Esophagus squamous epithelium (tissue), 5 donors: ENCODE data around the gene TBL1X. TPM values are rescaled to one million over a fixed set of nuclear protein-coding genes. Genes with fewer than 3 reads are reported as not detected.

Experiments used
- DNase-seq: peaks from one replicate; lab custom pipeline; 2025; lab: John Stamatoyannopoulos, UW
- H3K27ac ChIP-seq, 4 donors: fragments of 200-600 bp; sonication (generic); one replicate each; pipeline ENCODE4 v1.5.1; 2016 to 2019; ENCODE audit warnings: mild to moderate bottlenecking in 1 of 4
- H3K27me3 ChIP-seq, 4 donors: fragments of 200-600 bp; sonication (generic); 1 replicate in 3 of 4; 2 replicates in 1 of 4; pipeline versions ENCODE4 v1.5.1 to v1.6.0; 2017 to 2021; ENCODE audit warnings: antibody characterized with exemption in 1 of 4
- H3K36me3 ChIP-seq, 3 donors: fragments of 200-600 bp; sonication (generic); one replicate each; pipeline ENCODE4 v1.5.1; 2016 to 2019
- H3K4me1 ChIP-seq, 3 donors: fragments of 200-600 bp; sonication (generic); one replicate each; pipeline ENCODE4 v1.5.1; 2017 to 2019
- H3K4me3 ChIP-seq, 4 donors: fragments of 200-600 bp; sonication (generic); 1 replicate in 3 of 4; 2 replicates in 1 of 4; pipeline ENCODE4 v1.5.1; 2016 to 2019; ENCODE audit warnings: mild to moderate bottlenecking in 2 of 4, moderate library complexity in 1 of 4
- H3K9me3 ChIP-seq, 3 donors: fragments of 200-600 bp; sonication (generic); one replicate each; pipeline ENCODE4 v1.5.1; 2016 to 2019
- CTCF ChIP-seq, 6 experiments: fragments of 450-650 bp in 4 of 6; fragments of 200-600 bp in 2 of 6; sonication (generic) in 2 of 6; IDR thresholded peaks; one replicate each; pipeline ENCODE4 v1.5.1; 2016 to 2019; ENCODE audit warnings: antibody characterized with exemption in 6 of 6, mild to moderate bottlenecking in 4 of 6, moderate library complexity in 4 of 6
- POLR2A ChIP-seq, 4 donors: fragments of 450-650 bp; IDR thresholded peaks; one replicate each; pipeline ENCODE4 v1.6.1; 2017; ENCODE audit warnings: antibody characterized with exemption in 4 of 4, mild to moderate bottlenecking in 4 of 4, moderate library complexity in 3 of 4
- WGBS, 2 donors: methylation state at CpG; one replicate each; pipeline ENCODE4 v1.1.5; 2018; 5-methylcytosine and 5-hydroxymethylcytosine counted together
- intact Hi-C: fragments of 100-400 bp; cut with DNase I; formaldehyde crosslinking; loops from one replicate; pipeline ENCODE4 v1.15.0; 2022
- total RNA-seq, 4 donors: library from RNA; depleted of rRNA; stranded (reverse); fragments of >200 nt; gene quantifications; one replicate each; pipeline ENCODE4 v1.1.0, GENCODE V29; 2016
- donor health status: DM: yes; HTN: yes; CAD: no.

TBL1X gene
- total RNA-seq, 4 donors from 2014 or later = 17.5 to 24.2 (median 21.8) TPM

DNA sequence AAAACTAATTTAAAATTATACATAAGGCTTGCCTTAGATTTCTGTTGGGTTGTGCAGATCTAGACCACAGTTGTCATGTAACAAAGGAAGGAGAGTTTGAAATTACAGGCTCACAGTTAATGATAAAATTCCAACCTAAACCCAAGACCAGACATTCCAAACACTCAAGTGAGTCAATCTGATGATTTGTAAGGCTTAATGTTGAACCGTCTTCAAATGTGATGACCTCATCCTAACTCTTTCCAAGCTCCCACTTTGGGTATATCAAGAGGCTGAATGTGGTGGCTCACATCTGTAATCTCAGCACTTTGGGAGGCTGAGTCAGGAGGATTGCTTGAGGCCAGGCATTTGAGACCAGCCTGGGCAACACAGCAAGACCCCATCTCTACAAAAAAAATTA, 149.2 kb downstream of the TBL1X start:
- intact Hi-C loops = no loop called here
- 30 to 58% methylated on average over 1 of the region's 1 CpG for WGBS, 2 donors
- no peak overlapping the region for H3K4me3 ChIP-seq
- H3K9me3 ChIP-seq = no peaks in the 10 kb centered on the region
- H3K27me3 ChIP-seq = no peaks in the 10 kb centered on the region
- TF ChIP-seq POLR2A (IDR thresholded peaks at IDR 0.05) (no peak), CTCF (IDR thresholded peaks at IDR 0.05) (no peak)
- no peak overlapping the region for H3K27ac ChIP-seq
- peaks cover 0 to 8% (median 0%) of the 10 kb centered on the region in 3 donors for H3K4me1 ChIP-seq
- no peak for DNase-seq
- H3K36me3 ChIP-seq = no peaks in the 10 kb centered on the region

- Histone ChIP-seq H3K4me3 (no peak overlapping the region), H3K9me3 (no peaks in the 10 kb centered on the region), H3K36me3 (no peaks in the 10 kb centered on the region), H3K27me3 (no peaks in the 10 kb centered on the region), H3K27ac (no peak overlapping the region), H3K4me1 (no peaks in the 10 kb centered on the region)
- TF ChIP-seq POLR2A (IDR thresholded peaks at IDR 0.05) (no peak), CTCF (IDR thresholded peaks at IDR 0.05) (no peak)
- no peak for DNase-seq
- WGBS, 2 donors = 85 to 100% methylated on average over 1 to 5 of the region's 5 CpGs
- intact Hi-C loops = no loop called here
These were observed 154.3 kb downstream of the TBL1X start for GRCh38 chrX:9619133-9619532.

- intact Hi-C loops = no loop called here
- no peak overlapping the region for H3K4me3 ChIP-seq
- H3K9me3 ChIP-seq = no peaks in the 10 kb centered on the region
- H3K27ac ChIP-seq = no peak overlapping the region
- no peaks in the 10 kb centered on the region for H3K27me3 ChIP-seq
- 68 to 88% methylated on average over 6 to 12 of the region's 12 CpGs for WGBS, 2 donors
- TF ChIP-seq CTCF (IDR thresholded peaks at IDR 0.05) (no peak), POLR2A (IDR thresholded peaks at IDR 0.05) (no peak)
- no peaks in the 10 kb centered on the region for H3K4me1 ChIP-seq
- H3K36me3 ChIP-seq = no peaks in the 10 kb centered on the region
- no peak for DNase-seq
These were observed 154.7 kb downstream of the TBL1X start for GRCh38 chrX:9619581-9619980.

- no peak for DNase-seq
- Histone ChIP-seq H3K27ac (no peak overlapping the region), H3K27me3 (no peaks in the 10 kb centered on the region), H3K4me1 (no peaks in the 10 kb centered on the region), H3K4me3 (no peak overlapping the region), H3K9me3 (no peaks in the 10 kb centered on the region), H3K36me3 (no peaks in the 10 kb centered on the region)
- TF ChIP-seq CTCF (IDR thresholded peaks at IDR 0.05) (no peak), POLR2A (IDR thresholded peaks at IDR 0.05) (no peak)
- intact Hi-C loops = no loop called here
- WGBS, 2 donors = 88% methylated on average over 3 of the region's 3 CpGs
These were observed 157.3 kb downstream of the TBL1X start for GRCh38 chrX:9622128-9622527.

DNA sequence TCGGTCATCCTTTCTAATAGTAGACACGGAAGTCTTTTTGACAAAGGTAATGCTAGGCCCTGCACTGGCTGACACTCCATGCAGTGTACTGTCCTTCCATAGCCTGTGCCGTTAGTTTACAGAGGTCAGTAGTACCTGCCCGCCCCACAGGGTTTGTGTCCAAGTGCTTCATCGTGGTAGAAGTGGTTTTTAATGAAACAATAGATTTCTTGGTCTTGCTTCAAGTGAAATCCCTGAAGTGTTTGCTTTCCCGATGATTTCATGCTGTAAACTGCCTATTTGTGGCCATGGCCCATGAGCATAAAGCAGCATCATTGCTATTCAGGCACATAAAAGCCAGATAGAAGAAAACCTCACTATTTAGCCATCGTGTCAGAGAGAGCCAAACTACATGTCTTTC, 161.5 kb downstream of the TBL1X start:
- no peaks in the 10 kb centered on the region for H3K36me3 ChIP-seq
- H3K4me3 ChIP-seq = no peak overlapping the region
- TF ChIP-seq POLR2A (IDR thresholded peaks at IDR 0.05) = no peak
- no peak for TF ChIP-seq CTCF (IDR thresholded peaks at IDR 0.05)
- no peak overlapping the region for H3K27ac ChIP-seq
- H3K27me3 ChIP-seq = no peaks in the 10 kb centered on the region
- no peaks in the 10 kb centered on the region for H3K4me1 ChIP-seq
- intact Hi-C loops = no loop called here
- no peak for DNase-seq
- WGBS, 2 donors = 82% methylated on average over 5 to 6 of the region's 7 CpGs
- H3K9me3 ChIP-seq = no peaks in the 10 kb centered on the region
